ENCODE results near the gene DAB2IP.

- no peak for TF ChIP-seq POLR2A (IDR thresholded peaks at IDR 0.05)
- TF ChIP-seq, protein P1, sequence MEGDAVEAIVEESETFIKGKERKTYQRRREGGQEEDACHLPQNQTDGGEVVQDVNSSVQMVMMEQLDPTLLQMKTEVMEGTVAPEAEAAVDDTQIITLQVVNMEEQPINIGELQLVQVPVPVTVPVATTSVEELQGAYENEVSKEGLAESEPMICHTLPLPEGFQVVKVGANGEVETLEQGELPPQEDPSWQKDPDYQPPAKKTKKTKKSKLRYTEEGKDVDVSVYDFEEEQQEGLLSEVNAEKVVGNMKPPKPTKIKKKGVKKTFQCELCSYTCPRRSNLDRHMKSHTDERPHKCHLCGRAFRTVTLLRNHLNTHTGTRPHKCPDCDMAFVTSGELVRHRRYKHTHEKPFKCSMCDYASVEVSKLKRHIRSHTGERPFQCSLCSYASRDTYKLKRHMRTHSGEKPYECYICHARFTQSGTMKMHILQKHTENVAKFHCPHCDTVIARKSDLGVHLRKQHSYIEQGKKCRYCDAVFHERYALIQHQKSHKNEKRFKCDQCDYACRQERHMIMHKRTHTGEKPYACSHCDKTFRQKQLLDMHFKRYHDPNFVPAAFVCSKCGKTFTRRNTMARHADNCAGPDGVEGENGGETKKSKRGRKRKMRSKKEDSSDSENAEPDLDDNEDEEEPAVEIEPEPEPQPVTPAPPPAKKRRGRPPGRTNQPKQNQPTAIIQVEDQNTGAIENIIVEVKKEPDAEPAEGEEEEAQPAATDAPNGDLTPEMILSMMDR (IDR thresholded peaks at IDR 0.05): no peak
Observed at GRCh38 chr9:121718501-121718900, 67.1 kb downstream of the DAB2IP start.

All from prostate gland (tissue), 2 donors.